ENCODE results near the gene SHISAL2A.

- no peak for TF ChIP-seq POLR2A (IDR thresholded peaks at IDR 0.05)
- TF ChIP-seq CTCF (IDR thresholded peaks at IDR 0.05): no peak
Measured at GRCh38 chr1:52588027-52588426, 44.9 kb upstream of the SHISAL2A start.
